A549 (cell line): ENCODE results near the gene UIMC1.

Experiments used
- PHF8 ChIP-seq: fragments of 200-600 bp; sonication (generic); IDR thresholded peaks from 2 replicates; pipeline ENCODE4 v1.6.1; 2016; ENCODE audit warnings: low read depth, mild to moderate bottlenecking, antibody characterized with exemption, moderate library complexity, borderline replicate concordance
- TF ChIP-seq, protein P1 (sequence below): fragments of >200 bp; sonication (Bioruptor Twin); formaldehyde crosslinking; IDR thresholded peaks from 3 replicates; pipeline ENCODE4 v1.5.1; 2016

DNA sequence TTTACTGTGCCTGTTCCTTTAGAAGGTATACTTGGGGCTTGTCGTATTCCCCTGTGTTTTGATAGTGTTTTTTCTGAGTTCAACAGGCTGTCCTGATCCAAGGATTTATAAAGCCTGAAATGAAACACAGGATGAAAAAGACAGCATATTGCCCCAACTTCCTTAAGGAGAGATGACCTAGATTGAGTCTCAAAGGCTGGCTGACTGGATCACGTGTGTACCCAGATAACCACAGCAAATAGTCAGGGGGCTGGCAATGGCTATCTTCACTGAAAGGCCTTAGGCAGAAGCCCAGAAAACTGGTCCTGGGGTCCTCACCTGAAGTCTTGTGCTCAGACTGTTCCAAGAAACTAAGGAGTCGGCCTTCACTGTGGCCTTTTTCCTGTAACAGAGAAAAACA is 99.8 kb downstream of the UIMC1 start:
- TF ChIP-seq, protein P1, sequence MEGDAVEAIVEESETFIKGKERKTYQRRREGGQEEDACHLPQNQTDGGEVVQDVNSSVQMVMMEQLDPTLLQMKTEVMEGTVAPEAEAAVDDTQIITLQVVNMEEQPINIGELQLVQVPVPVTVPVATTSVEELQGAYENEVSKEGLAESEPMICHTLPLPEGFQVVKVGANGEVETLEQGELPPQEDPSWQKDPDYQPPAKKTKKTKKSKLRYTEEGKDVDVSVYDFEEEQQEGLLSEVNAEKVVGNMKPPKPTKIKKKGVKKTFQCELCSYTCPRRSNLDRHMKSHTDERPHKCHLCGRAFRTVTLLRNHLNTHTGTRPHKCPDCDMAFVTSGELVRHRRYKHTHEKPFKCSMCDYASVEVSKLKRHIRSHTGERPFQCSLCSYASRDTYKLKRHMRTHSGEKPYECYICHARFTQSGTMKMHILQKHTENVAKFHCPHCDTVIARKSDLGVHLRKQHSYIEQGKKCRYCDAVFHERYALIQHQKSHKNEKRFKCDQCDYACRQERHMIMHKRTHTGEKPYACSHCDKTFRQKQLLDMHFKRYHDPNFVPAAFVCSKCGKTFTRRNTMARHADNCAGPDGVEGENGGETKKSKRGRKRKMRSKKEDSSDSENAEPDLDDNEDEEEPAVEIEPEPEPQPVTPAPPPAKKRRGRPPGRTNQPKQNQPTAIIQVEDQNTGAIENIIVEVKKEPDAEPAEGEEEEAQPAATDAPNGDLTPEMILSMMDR: no peak
- TF ChIP-seq PHF8: no peak
